HL-60 (cell line): Measurements from ENCODE around the gene UBE2L5.

Source experiments
- DNase-seq, 2 experiments: peaks; one replicate each; pipeline ENCODE4 v3.0.0-alpha.2; 2010 to 2020; ENCODE audit warnings: low read depth in 1 of 2, low spot score in 1 of 2
- H3K27ac ChIP-seq: fragments of 250-450 bp; sonication (Bioruptor Pico); replicated peaks from 2 replicates; pipeline ENCODE4 v1.5.1; 2020; ENCODE audit warnings: mild to moderate bottlenecking, moderate library complexity
- H3K27me3 ChIP-seq: fragments of 250-450 bp; sonication (Bioruptor Pico); 2 replicates; pipeline ENCODE4 v1.5.1; 2021; ENCODE audit warnings: mild to moderate bottlenecking, moderate library complexity; ENCODE audit not compliant: insufficient read depth, poor library complexity, severe bottlenecking
- H3K4me3 ChIP-seq: replicated peaks from 2 replicates; pipeline ENCODE4 v1.5.1; 2011; ENCODE audit warnings: mild to moderate bottlenecking, control low read depth, low read length; ENCODE audit not compliant: insufficient read depth
- CTCF ChIP-seq: IDR thresholded peaks from one replicate; pipeline ENCODE4 v1.5.1; 2011; ENCODE audit warnings: low read length, control low read depth, inconsistent platforms; ENCODE audit not compliant: insufficient read depth
- GABPA ChIP-seq: IDR thresholded peaks from 2 replicates; pipeline ENCODE4 v1.6.1; 2012; ENCODE audit warnings: low read depth
- POLR2AphosphoS5 ChIP-seq: IDR thresholded peaks from 2 replicates; pipeline ENCODE4 v1.6.1; 2012; ENCODE audit warnings: low read depth
- REST ChIP-seq: IDR thresholded peaks from 2 replicates; pipeline ENCODE4 v1.6.1; 2012; ENCODE audit warnings: low read depth; ENCODE audit not compliant: insufficient replicate concordance
- SPI1 ChIP-seq: IDR thresholded peaks from 2 replicates; pipeline ENCODE4 v1.6.1; 2012; ENCODE audit warnings: low read depth, mild to moderate bottlenecking, borderline replicate concordance

The UBE2L5 gene

GRCh38 chr13:30418717-30419459, 3.4 kb upstream of the UBE2L5 start:
- Histone ChIP-seq H3K27me3 (no peaks in the 10 kb centered on the region), H3K4me3 (no peak overlapping the region), H3K27ac (no peak overlapping the region)
- DNase-seq: no peak
- no peak for TF ChIP-seq REST

GRCh38 chr13:30421093-30422053, 920 bp upstream of the UBE2L5 start:
- peak; percentile 33; the same call in 1 of the 2 replicates for TF ChIP-seq POLR2AphosphoS5
- TF ChIP-seq REST: no peak
- DNase-seq: peak; percentile 65 to 75
- Histone ChIP-seq H3K27me3 (no peaks in the 10 kb centered on the region), H3K27ac (peak overlapping the region; percentile 72), H3K4me3 (peak overlapping the region; percentile 70)

- no peak overlapping the region for H3K27ac ChIP-seq
- TF ChIP-seq CTCF (no peak), POLR2AphosphoS5 (no peak), SPI1 (no peak), GABPA (no peak), REST (no peak)
- no peaks in the 10 kb centered on the region for H3K27me3 ChIP-seq
- H3K4me3 ChIP-seq: no peak overlapping the region
- no peak for DNase-seq
Measured at GRCh38 chr13:30423891-30424290, 1.6 kb downstream of the UBE2L5 start.

GRCh38 chr13:30429235-30429634, 6.9 kb downstream of the UBE2L5 start:
- TF ChIP-seq SPI1: no peak
- no peak for TF ChIP-seq REST
- DNase-seq: no peak
- H3K27me3 ChIP-seq: no peaks in the 10 kb centered on the region
- H3K4me3 ChIP-seq: no peak overlapping the region
- no peak overlapping the region for H3K27ac ChIP-seq
